Effector CD4-positive, alpha-beta T cell (primary cell): ENCODE results near the gene OLIG2. TPM values are rescaled to one million over a fixed set of nuclear protein-coding genes. Genes with fewer than 3 reads are reported as not detected.

Experiments used
- DNase-seq: peaks from one replicate; pipeline ENCODE4 v3.0.0-alpha.2; 2020
- total RNA-seq: gene quantifications from one replicate; lab custom pipeline; 2026; lab: John Stamatoyannopoulos, UW

Gene OLIG2
- total RNA-seq: not detected

- no peak for DNase-seq
These were observed at the start of gene OLIG2 for GRCh38 chr21:33025489-33026442. OLIG2 (plus strand) TSS chr21:33025935; CDS start chr21:33026863, 928 bp downstream.

GRCh38 chr21:32976791-32977190 lies 48.9 kb upstream of the OLIG2 start:
- DNase-seq: no peak

GRCh38 chr21:32977216-32977615 lies 48.5 kb upstream of the OLIG2 start:
- no peak for DNase-seq

- DNase-seq: no peak
These were observed 47.1 kb upstream of the OLIG2 start for GRCh38 chr21:32978331-32979270.

GRCh38 chr21:32979598-32980268 lies 46.0 kb upstream of the OLIG2 start:
- DNase-seq: no peak

- DNase-seq: no peak
These were observed 44.6 kb upstream of the OLIG2 start for GRCh38 chr21:32981096-32981495.

GRCh38 chr21:32990666-32991065 lies 35.1 kb upstream of the OLIG2 start:
- DNase-seq: no peak

- DNase-seq: no peak
These were observed 34.4 kb upstream of the OLIG2 start for GRCh38 chr21:32991361-32991760.

- no peak for DNase-seq
These were observed 31.8 kb upstream of the OLIG2 start for GRCh38 chr21:32993894-32994293.

- DNase-seq: no peak
These were observed 31.4 kb upstream of the OLIG2 start for GRCh38 chr21:32994305-32994704.

- DNase-seq: no peak
These were observed 18.0 kb upstream of the OLIG2 start for GRCh38 chr21:33007747-33008146.

GRCh38 chr21:33008333-33009051 lies 17.2 kb upstream of the OLIG2 start:
- DNase-seq: no peak

GRCh38 chr21:33010931-33011330 lies 14.8 kb upstream of the OLIG2 start:
- DNase-seq: no peak

- DNase-seq: no peak
These were observed 14.3 kb upstream of the OLIG2 start for GRCh38 chr21:33011462-33011861.

GRCh38 chr21:33013626-33014025 lies 12.1 kb upstream of the OLIG2 start:
- no peak for DNase-seq

GRCh38 chr21:33014331-33014730 lies 11.4 kb upstream of the OLIG2 start:
- DNase-seq: no peak

- DNase-seq: no peak
These were observed 10.6 kb upstream of the OLIG2 start for GRCh38 chr21:33015096-33015495.

GRCh38 chr21:33015756-33016155 lies 10.0 kb upstream of the OLIG2 start:
- DNase-seq: no peak

- DNase-seq: no peak
These were observed 6.8 kb upstream of the OLIG2 start for GRCh38 chr21:33018707-33019465.

GRCh38 chr21:33019516-33019884 lies 6.2 kb upstream of the OLIG2 start:
- no peak for DNase-seq

- DNase-seq: no peak
These were observed 5.7 kb upstream of the OLIG2 start for GRCh38 chr21:33019885-33020557.
